ENCODE results near the gene FGD3.

DNA sequence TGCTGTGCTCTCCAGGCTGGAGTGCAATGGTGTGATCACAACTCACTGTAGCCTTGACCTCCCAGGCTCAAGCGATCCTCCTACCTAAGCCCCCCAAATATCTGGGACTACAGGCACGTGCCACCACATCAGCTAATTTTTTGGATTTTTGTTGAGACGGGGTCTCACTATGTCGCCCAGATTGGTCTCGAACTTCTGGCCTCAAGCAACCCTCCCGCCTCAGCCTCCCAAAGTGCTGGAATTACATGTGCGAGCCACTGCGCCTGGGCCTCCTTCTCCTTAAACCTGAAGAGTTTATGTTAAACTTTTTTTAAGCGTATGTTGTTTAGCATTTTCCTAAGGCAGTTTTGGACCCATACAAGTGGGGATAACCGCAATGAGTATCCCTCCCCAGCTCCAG is 80.4 kb downstream of the FGD3 start:
- TF ChIP-seq GATA3 (IDR thresholded peaks at IDR 0.05; ENCODE audit: low read depth, low read length) (no peak), GATA2 (IDR thresholded peaks at IDR 0.05; ENCODE audit: low read depth, low read length) (no peak)
